Neural progenitor cell (in vitro differentiated cells): ENCODE data around the gene ELANE. TPM values are rescaled to one million over a fixed set of nuclear protein-coding genes. Genes with fewer than 3 reads are reported as not detected.

Source experiments
- DNase-seq: peaks from one replicate; pipeline ENCODE4 v3.0.0-alpha.2; 2016; ENCODE audit warnings: low spot score
- H2AFZ ChIP-seq: fragments of 200-600 bp; sonication (generic); replicated peaks from 2 replicates; pipeline ENCODE4 v1.6.1; 2016; ENCODE audit warnings: antibody characterized with exemption
- H3F3A ChIP-seq: fragments of 200-600 bp; sonication (generic); 2 replicates; pipeline ENCODE4 v1.6.1; 2016; ENCODE audit warnings: antibody characterized with exemption, low read depth
- H3K27ac ChIP-seq: fragments of 200-600 bp; sonication (generic); 2 replicates; pipeline ENCODE4 v1.5.1; 2016; ENCODE audit warnings: mild to moderate bottlenecking
- H3K27me3 ChIP-seq: fragments of 200-600 bp; sonication (generic); 2 replicates; pipeline ENCODE4 v1.6.1; 2016; ENCODE audit warnings: mild to moderate bottlenecking, moderate library complexity
- H3K36me3 ChIP-seq: fragments of 200-600 bp; sonication (generic); 2 replicates; pipeline ENCODE4 v1.5.1; 2016
- H3K4me1 ChIP-seq: fragments of 200-600 bp; sonication (generic); 2 replicates; pipeline ENCODE4 v1.6.1; 2016; ENCODE audit warnings: mixed run types
- H3K4me2 ChIP-seq: fragments of 200-600 bp; sonication (generic); 2 replicates; pipeline ENCODE4 v1.6.1; 2016
- H3K4me3 ChIP-seq: fragments of 200-600 bp; sonication (generic); 2 replicates; pipeline ENCODE4 v1.5.1; 2016
- H3K79me2 ChIP-seq: fragments of 200-600 bp; sonication (generic); 2 replicates; pipeline ENCODE4 v1.6.1; 2016; ENCODE audit warnings: low read depth
- H3K9ac ChIP-seq: fragments of 200-600 bp; sonication (generic); 2 replicates; pipeline ENCODE4 v1.6.1; 2016
- H3K9me3 ChIP-seq: fragments of 200-600 bp; sonication (generic); 2 replicates; pipeline ENCODE4 v1.5.1; 2016; ENCODE audit warnings: low read depth
- H4K20me1 ChIP-seq: fragments of 200-600 bp; sonication (generic); 2 replicates; pipeline ENCODE4 v1.6.1; 2016; ENCODE audit warnings: low read depth
- H3K27ac Mint-ChIP-seq: 3 replicates; pipeline ENCODE4 v1.8.0; 2021; ENCODE audit warnings: mixed read lengths
- H3K27me3 Mint-ChIP-seq: 2 replicates; pipeline ENCODE4 v1.8.0; 2022; ENCODE audit warnings: low read depth, mild to moderate bottlenecking, inconsistent platforms, moderate library complexity, mixed read lengths; ENCODE audit not compliant: insufficient read depth
- H3K36me3 Mint-ChIP-seq: 3 replicates; pipeline ENCODE4 v1.8.0; 2021; ENCODE audit warnings: mixed read lengths
- H3K4me1 Mint-ChIP-seq: 3 replicates; pipeline ENCODE4 v1.8.0; 2021; ENCODE audit warnings: mixed read lengths
- H3K4me3 Mint-ChIP-seq: 3 replicates; pipeline ENCODE4 v1.8.0; 2021; ENCODE audit warnings: mild to moderate bottlenecking, moderate library complexity, mixed read lengths
- H3K9me3 Mint-ChIP-seq: 3 replicates; pipeline ENCODE4 v1.8.0; 2020; ENCODE audit warnings: mixed read lengths
- EZH2 ChIP-seq: fragments of 200-600 bp; sonication (generic); IDR thresholded peaks from 2 replicates; pipeline ENCODE4 v1.6.1; 2017; ENCODE audit warnings: antibody characterized with exemption, mild to moderate bottlenecking, moderate library complexity
- EZH2phosphoT487 ChIP-seq: fragments of 200-600 bp; sonication (generic); IDR thresholded peaks from 2 replicates; pipeline ENCODE4 v1.6.1; 2017; ENCODE audit warnings: antibody characterized with exemption
- total RNA-seq: library from RNA; depleted of rRNA; stranded (reverse); fragments of >200 nt; gene quantifications from 2 replicates; pipeline ENCODE4 v1.2.3, GENCODE V29; 2015; ENCODE audit warnings: low replicate concordance
- TF ChIP-seq, protein P1 (sequence below): fragments of 200-600 bp; sonication (generic); IDR thresholded peaks from 2 replicates; pipeline ENCODE4 v1.5.1; 2017; ENCODE audit warnings: antibody characterized with exemption, mild to moderate bottlenecking

The ELANE gene
- total RNA-seq, 1 donor from 2014 or later: not detected

GRCh38 chr19:899336-900042, 47.4 kb downstream of the ELANE start:
- no peak overlapping the region for H3K27ac ChIP-seq
- no peak overlapping the region for H3K27ac Mint-ChIP-seq
- H3K9ac ChIP-seq: no peak overlapping the region
- no peaks in the 10 kb centered on the region for H3K36me3 ChIP-seq
- TF ChIP-seq EZH2 (no peak), EZH2phosphoT487 (no peak)
- TF ChIP-seq, protein P1, sequence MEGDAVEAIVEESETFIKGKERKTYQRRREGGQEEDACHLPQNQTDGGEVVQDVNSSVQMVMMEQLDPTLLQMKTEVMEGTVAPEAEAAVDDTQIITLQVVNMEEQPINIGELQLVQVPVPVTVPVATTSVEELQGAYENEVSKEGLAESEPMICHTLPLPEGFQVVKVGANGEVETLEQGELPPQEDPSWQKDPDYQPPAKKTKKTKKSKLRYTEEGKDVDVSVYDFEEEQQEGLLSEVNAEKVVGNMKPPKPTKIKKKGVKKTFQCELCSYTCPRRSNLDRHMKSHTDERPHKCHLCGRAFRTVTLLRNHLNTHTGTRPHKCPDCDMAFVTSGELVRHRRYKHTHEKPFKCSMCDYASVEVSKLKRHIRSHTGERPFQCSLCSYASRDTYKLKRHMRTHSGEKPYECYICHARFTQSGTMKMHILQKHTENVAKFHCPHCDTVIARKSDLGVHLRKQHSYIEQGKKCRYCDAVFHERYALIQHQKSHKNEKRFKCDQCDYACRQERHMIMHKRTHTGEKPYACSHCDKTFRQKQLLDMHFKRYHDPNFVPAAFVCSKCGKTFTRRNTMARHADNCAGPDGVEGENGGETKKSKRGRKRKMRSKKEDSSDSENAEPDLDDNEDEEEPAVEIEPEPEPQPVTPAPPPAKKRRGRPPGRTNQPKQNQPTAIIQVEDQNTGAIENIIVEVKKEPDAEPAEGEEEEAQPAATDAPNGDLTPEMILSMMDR: no peak
- no peaks in the 10 kb centered on the region for H3K9me3 Mint-ChIP-seq
- peaks cover 27% of the 10 kb centered on the region for H3F3A ChIP-seq
- H3K27me3 Mint-ChIP-seq: peaks cover 2% of the 10 kb centered on the region
- peaks cover 18% of the 10 kb centered on the region for H3K79me2 ChIP-seq
- no peak overlapping the region for H3K4me3 Mint-ChIP-seq
- H3K4me3 ChIP-seq: no peak overlapping the region
- no peak overlapping the region for H3K4me2 ChIP-seq
- peaks cover 10% of the 10 kb centered on the region for H3K4me1 ChIP-seq
- DNase-seq: no peak
- H3K4me1 Mint-ChIP-seq: peaks cover 27% of the 10 kb centered on the region
- H3K9me3 ChIP-seq: no peaks in the 10 kb centered on the region
- H3K36me3 Mint-ChIP-seq: peaks cover 1% of the 10 kb centered on the region
- H3K27me3 ChIP-seq: no peaks in the 10 kb centered on the region
- peaks cover 62% of the 10 kb centered on the region for H4K20me1 ChIP-seq
- no peak overlapping the region for H2AFZ ChIP-seq

- H3K27me3 ChIP-seq: no peaks in the 10 kb centered on the region
- H3K4me3 ChIP-seq: no peak overlapping the region
- no peak for DNase-seq
- Mint-ChIP-seq H3K27ac (no peak overlapping the region), H3K4me1 (peaks cover 27% of the 10 kb centered on the region), H3K4me3 (no peak overlapping the region), H3K27me3 (peaks cover 2% of the 10 kb centered on the region), H3K9me3 (no peaks in the 10 kb centered on the region), H3K36me3 (peaks cover 1% of the 10 kb centered on the region)
- H3F3A ChIP-seq: peaks cover 28% of the 10 kb centered on the region
- H4K20me1 ChIP-seq: peaks cover 67% of the 10 kb centered on the region
- no peaks in the 10 kb centered on the region for H3K9me3 ChIP-seq
- H3K27ac ChIP-seq: no peak overlapping the region
- no peak for TF ChIP-seq EZH2phosphoT487
- TF ChIP-seq EZH2: no peak
- TF ChIP-seq, protein P1: no peak
- peaks cover 10% of the 10 kb centered on the region for H3K4me1 ChIP-seq
- H2AFZ ChIP-seq: no peak overlapping the region
- H3K4me2 ChIP-seq: no peak overlapping the region
- H3K79me2 ChIP-seq: peaks cover 23% of the 10 kb centered on the region
- no peaks in the 10 kb centered on the region for H3K36me3 ChIP-seq
- no peak overlapping the region for H3K9ac ChIP-seq
Measured at GRCh38 chr19:900043-900301, 47.9 kb downstream of the ELANE start.

DNA sequence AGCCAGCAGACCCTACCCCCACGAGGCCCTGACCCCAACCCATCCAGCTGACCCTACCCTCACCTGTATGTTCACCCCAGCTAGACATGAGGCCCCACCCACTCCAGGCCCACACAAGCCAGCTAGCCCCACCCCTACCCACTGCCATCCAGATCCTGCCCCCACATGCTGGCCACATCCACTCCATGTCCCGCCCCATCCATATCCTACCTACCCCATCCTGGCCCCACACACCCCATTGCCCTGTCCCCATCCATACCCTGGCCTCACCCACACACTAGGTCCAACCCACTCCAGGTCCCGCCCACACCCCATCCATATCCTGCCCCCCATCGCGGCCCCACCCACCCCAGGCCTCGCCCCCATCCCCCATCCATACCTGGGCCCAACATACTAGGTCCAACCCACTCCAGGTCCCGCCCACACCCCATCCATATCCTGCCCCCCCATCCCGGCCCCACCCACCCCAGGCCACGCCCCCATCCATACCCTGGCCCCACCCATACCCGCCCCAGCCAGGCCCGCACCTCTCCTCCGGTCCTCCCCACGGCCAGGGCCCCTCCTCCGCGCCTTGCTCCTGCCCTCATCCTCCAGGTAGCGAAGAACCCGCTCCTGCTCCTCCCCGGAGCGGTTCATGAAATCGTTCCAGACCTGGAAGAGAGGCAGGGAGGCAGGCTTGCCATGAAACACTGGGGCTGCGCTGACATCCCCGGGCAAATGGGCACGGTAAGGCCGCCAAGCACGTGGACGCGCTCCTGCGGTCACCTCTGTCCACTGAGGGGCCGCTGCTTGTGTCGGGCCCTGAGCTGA, 48.4 kb downstream of the ELANE start:
- Histone ChIP-seq H3K9me3 (no peaks in the 10 kb centered on the region), H3K27me3 (no peaks in the 10 kb centered on the region), H3K27ac (no peak overlapping the region), H3K9ac (no peak overlapping the region), H3K4me1 (peaks cover 10% of the 10 kb centered on the region), H3K79me2 (peaks cover 26% of the 10 kb centered on the region), H3K4me2 (no peak overlapping the region), H3K4me3 (no peak overlapping the region), H3K36me3 (no peaks in the 10 kb centered on the region), H2AFZ (no peak overlapping the region), H4K20me1 (peaks cover 70% of the 10 kb centered on the region), H3F3A (peaks cover 28% of the 10 kb centered on the region)
- no peak for TF ChIP-seq EZH2
- no peak for TF ChIP-seq EZH2phosphoT487
- TF ChIP-seq, protein P1: no peak
- Mint-ChIP-seq H3K27ac (no peak overlapping the region), H3K4me1 (peaks cover 27% of the 10 kb centered on the region), H3K27me3 (peaks cover 2% of the 10 kb centered on the region), H3K9me3 (no peaks in the 10 kb centered on the region), H3K36me3 (peaks cover 1% of the 10 kb centered on the region), H3K4me3 (no peak overlapping the region)
- no peak for DNase-seq
